K562 (cell line): ENCODE results near the gene GPR4. TPM values are rescaled to one million over a fixed set of nuclear protein-coding genes. Genes with fewer than 3 reads are reported as not detected.
A peak's percentile ranks its signal among the peaks of the same experiment; 100 is the strongest.

Source experiments
- ATAC-seq: fragments of 200-7000 bp; cut with Tn5 transposase; 3 replicates; pipeline ENCODE4 v1.9.1; 2020; ENCODE audit warnings: moderate library complexity
- BruUV-seq: library from RNA; stranded (reverse); fragments of 400-500 nt; replicated peaks from 2 replicates; lab custom pipeline; 2021; lab: Mats Ljungman, UMichigan
- CTCF ChIA-PET: fragments of 300-600 bp; formaldehyde crosslinking; extraction: SDS; loops from one replicate; lab custom pipeline; 2021; ENCODE audit warnings: low intra/inter-chr PET ratio; lab: Yijun Ruan, JAX
- POLR2A ChIA-PET: fragments of 300-600, 350-650 bp; sonication (Branson Sonifier 250); formaldehyde crosslinking; extraction: SDS; loops from one replicate; lab custom pipeline; 2021; ENCODE audit warnings: antibody characterized with exemption, inconsistent platforms; lab: Yijun Ruan, JAX
- DNase-seq, 4 experiments: peaks; one replicate each; pipeline versions ENCODE4 v3.0.0 to v3.0.0-alpha.2; 2011 to 2018; ENCODE audit warnings: low spot score in 3 of 4, mixed read lengths in 3 of 4; ENCODE audit errors: extremely low read depth in 1 of 4
- FAIRE-seq: peaks from 2 replicates; lab custom pipeline; 2011; peaks lifted over from hg19 to GRCh38; lab: Jason Lieb, UNC
- H2AFZ ChIP-seq: 2 replicates; pipeline ENCODE4 v1.6.0; 2011; ENCODE audit warnings: low read depth, low read length, control low read depth, inconsistent platforms
- H3K27ac ChIP-seq: fragments of 200-600 bp; 3 replicates; pipeline ENCODE4 v1.8.0; 2011; ENCODE audit warnings: low read depth, mild to moderate bottlenecking, control low read depth, inconsistent platforms, low read length, moderate library complexity, mixed read lengths; ENCODE audit errors: extremely low read depth
- H3K27me3 ChIP-seq, 2 experiments: fragments of 300-600 bp in 1 of 2; 2 replicates in 1 of 2; 3 replicates in 1 of 2; pipeline versions ENCODE4 v1.6.0 to v1.8.0; 2011; ENCODE audit warnings: inconsistent platforms in 2 of 2, low read length in 2 of 2, mild to moderate bottlenecking in 1 of 2, mixed read lengths in 1 of 2, moderate library complexity in 1 of 2; ENCODE audit not compliant: control insufficient read depth in 2 of 2, insufficient read depth in 2 of 2
- H3K36me3 ChIP-seq: fragments of 300-600 bp; 3 replicates; pipeline ENCODE4 v1.8.0; 2011; ENCODE audit warnings: mild to moderate bottlenecking, low read length, inconsistent platforms; ENCODE audit not compliant: control insufficient read depth, insufficient read depth
- H3K4me1 ChIP-seq, 2 experiments: fragments of 200-600 bp in 1 of 2; replicated peaks in 1 of 2; 2 replicates in 1 of 2; 3 replicates in 1 of 2; pipeline versions ENCODE4 v1.5.1 to v1.8.0; 2011; ENCODE audit warnings: inconsistent platforms in 2 of 2, low read length in 2 of 2, mild to moderate bottlenecking in 1 of 2, mixed read lengths in 1 of 2, moderate library complexity in 1 of 2; ENCODE audit not compliant: control insufficient read depth in 2 of 2, insufficient read depth in 2 of 2
- H3K4me2 ChIP-seq: 2 replicates; pipeline ENCODE4 v1.6.1; 2011; ENCODE audit warnings: low read length, control low read depth, inconsistent platforms, mixed read lengths; ENCODE audit not compliant: insufficient read depth
- H3K4me3 ChIP-seq: fragments of 200-600 bp; sonication (generic), shearing (Covaris generic); 2 replicates; pipeline ENCODE4 v1.5.1; 2016; ENCODE audit warnings: control low read depth, inconsistent platforms
- H3K79me2 ChIP-seq: fragments of 200-600 bp; 3 replicates; pipeline ENCODE4 v1.8.0; 2011; ENCODE audit warnings: low read length, inconsistent platforms; ENCODE audit not compliant: control insufficient read depth, insufficient read depth
- H3K9ac ChIP-seq, 2 experiments: 2 replicates each; pipeline versions ENCODE4 v1.6.0 to v1.6.1; 2011; ENCODE audit warnings: low read depth in 2 of 2, low read length in 2 of 2, control low read depth in 1 of 2, inconsistent platforms in 1 of 2, mild to moderate bottlenecking in 1 of 2, mixed read lengths in 1 of 2; ENCODE audit not compliant: insufficient read depth in 1 of 2
- H3K9me1 ChIP-seq: one replicate; pipeline ENCODE4 v1.6.0; 2011; ENCODE audit warnings: inconsistent platforms, mild to moderate bottlenecking, low read length, moderate library complexity; ENCODE audit not compliant: control insufficient read depth, insufficient read depth
- H3K9me3 ChIP-seq: replicated peaks from 2 replicates; pipeline ENCODE4 v1.5.1; 2011; ENCODE audit warnings: low read depth, low read length, inconsistent platforms; ENCODE audit not compliant: control insufficient read depth, insufficient read depth
- H4K20me1 ChIP-seq: replicated peaks from 2 replicates; pipeline ENCODE4 v1.6.1; 2011; ENCODE audit warnings: low read length, inconsistent platforms, mixed read lengths; ENCODE audit not compliant: control insufficient read depth, insufficient read depth
- CBFA2T2 ChIP-seq: fragments of 450-650 bp; conservative IDR thresholded peaks from 2 replicates; pipeline ENCODE4 v1.6.1; 2017; ENCODE audit warnings: mild to moderate bottlenecking
- CCNT2 ChIP-seq: IDR thresholded peaks from 2 replicates; pipeline ENCODE4 v1.6.1; 2011; ENCODE audit warnings: borderline replicate concordance, low read depth, mild to moderate bottlenecking, moderate library complexity, mixed read lengths, low read length; ENCODE audit not compliant: insufficient read length; ENCODE audit errors: extremely low read depth
- EZH2 ChIP-seq: IDR thresholded peaks from 2 replicates; pipeline ENCODE4 v1.6.1; 2012; ENCODE audit warnings: low read depth, mild to moderate bottlenecking, inconsistent platforms, low read length, borderline replicate concordance
- FOSL1 ChIP-seq: fragments of 200-800 bp; sonication (Bioruptor generic); conservative IDR thresholded peaks from 2 replicates; pipeline ENCODE4 v1.6.1; 2016; ENCODE audit warnings: missing genetic modification characterization, missing compliant biosample characterization
- GATAD2B ChIP-seq: fragments of 450-650 bp; IDR thresholded peaks from 2 replicates; pipeline ENCODE4 v1.6.1; 2017; ENCODE audit warnings: mild to moderate bottlenecking, borderline replicate concordance
- HDGF ChIP-seq: fragments of 450-650 bp; IDR thresholded peaks from 2 replicates; pipeline ENCODE4 v1.6.1; 2016
- KLF13 ChIP-seq: fragments of 450-650 bp; IDR thresholded peaks from 2 replicates; pipeline ENCODE4 v1.6.1; 2016; ENCODE audit warnings: missing genetic modification characterization, low read depth, mild to moderate bottlenecking, missing compliant biosample characterization, moderate library complexity, borderline replicate concordance
- KLF6 ChIP-seq: fragments of 250-450 bp; sonication (Bioruptor Pico); IDR thresholded peaks from 2 replicates; pipeline ENCODE4 v1.4.0; 2020; ENCODE audit warnings: mild to moderate bottlenecking, moderate library complexity, borderline replicate concordance
- MTA1 ChIP-seq: fragments of 450-650 bp; IDR thresholded peaks from 2 replicates; pipeline ENCODE4 v1.6.1; 2017; ENCODE audit warnings: borderline replicate concordance
- RFX1 ChIP-seq: fragments of 450-650 bp; IDR thresholded peaks from 2 replicates; pipeline ENCODE4 v1.6.1; 2016; ENCODE audit warnings: mild to moderate bottlenecking, moderate library complexity
- SMAD2 ChIP-seq: fragments of 150-350 bp; IDR thresholded peaks from 2 replicates; pipeline ENCODE4 v1.6.1; 2014; ENCODE audit warnings: low read depth, mild to moderate bottlenecking, low read length
- SNRNP70 ChIP-seq: fragments of 200-400 bp; formaldehyde crosslinking; optimal IDR thresholded peaks from 2 replicates; pipeline ENCODE3; 2017; ENCODE audit warnings: low read depth, low read length
- ZKSCAN1 ChIP-seq: fragments of 150-350 bp; IDR thresholded peaks from 2 replicates; pipeline ENCODE4 v1.6.1; 2016; ENCODE audit warnings: low read depth, low read length
- ZNF23 ChIP-seq: fragments of 250-450 bp; sonication (Bioruptor Pico); IDR thresholded peaks from 2 replicates; pipeline ENCODE4 v1.4.0; 2020; ENCODE audit warnings: mild to moderate bottlenecking
- ZNF766 ChIP-seq: fragments of 200-800 bp; sonication (Bioruptor generic); conservative IDR thresholded peaks from 2 replicates; pipeline ENCODE4 v1.6.1; 2016; ENCODE audit warnings: missing genetic modification characterization, missing compliant biosample characterization
- WGBS: fragments of 100-300 bp; shearing (Covaris generic); methylation state at CpG from one replicate; pipeline ENCODE4 v1.1.6; 2016; ENCODE audit warnings: low coverage, mixed read lengths; ENCODE audit not compliant: insufficient coverage; ENCODE audit errors: missing lambda C conversion rate; 5-methylcytosine and 5-hydroxymethylcytosine counted together
- in situ Hi-C: fragments of 300-500 bp; cut with MboI; formaldehyde crosslinking; loops from 4 replicates; pipeline ENCODE4 v1.15.0; 2018; ENCODE audit warnings: inconsistent platforms, mixed read lengths
- intact Hi-C: fragments of 100-400 bp; cut with micrococcal nuclease; formaldehyde crosslinking; loops from 2 replicates; pipeline ENCODE4 v1.14.2; 2022
- polyA plus RNA-seq, 8 experiments: library from polyadenylated mRNA; depleted of rRNA in 4 of 8; stranded (reverse) in 5 of 8; unstranded in 3 of 8; fragments of >200 nt; fragmentation: Nextera tagmentation in 2 of 8; fragmentation: Illumina TruSeq in 1 of 8; extraction: Ambion mirVana in 2 of 8; extraction: Trizol in 1 of 8; gene quantifications; 2 replicates each; pipeline versions ENCODE4 v1.2.1 to v1.2.3, GENCODE V29; 2011 to 2014; ENCODE audit warnings: inconsistent platforms in 1 of 8, missing spikeins in 1 of 8
- total RNA-seq, 7 experiments: library from RNA; depleted of rRNA in 6 of 7; stranded (reverse); fragments of >200 nt in 6 of 7; fragmentation: Illumina TruSeq in 2 of 7; extraction: Trizol in 2 of 7; gene quantifications; 2 replicates each; pipeline versions ENCODE4 v1.2.1 to v1.2.3, GENCODE V29; 2011 to 2021; ENCODE audit warnings: low replicate concordance in 1 of 7
- TF ChIP-seq, protein P1 (sequence below): fragments of 250-450 bp; sonication (Bioruptor Pico); IDR thresholded peaks from 2 replicates; pipeline ENCODE4 v1.5.0; 2020; ENCODE audit warnings: mild to moderate bottlenecking, borderline replicate concordance
- TF ChIP-seq, protein P2 (sequence below), 2 experiments: IDR thresholded peaks; 2 replicates each; pipeline ENCODE4 v1.6.1; 2012; ENCODE audit warnings: improper control_type of control experiment in 2 of 2, low read depth in 2 of 2, low read length in 2 of 2, borderline replicate concordance in 1 of 2

Gene GPR4
- total and polyA plus RNA-seq, 9 of the 15 experiments (the other 6 are each of a cell fraction or from before 2014, with no cell fraction given), result 0.03 to 0.09 (median 0.04) TPM; not detected in 5

DNA sequence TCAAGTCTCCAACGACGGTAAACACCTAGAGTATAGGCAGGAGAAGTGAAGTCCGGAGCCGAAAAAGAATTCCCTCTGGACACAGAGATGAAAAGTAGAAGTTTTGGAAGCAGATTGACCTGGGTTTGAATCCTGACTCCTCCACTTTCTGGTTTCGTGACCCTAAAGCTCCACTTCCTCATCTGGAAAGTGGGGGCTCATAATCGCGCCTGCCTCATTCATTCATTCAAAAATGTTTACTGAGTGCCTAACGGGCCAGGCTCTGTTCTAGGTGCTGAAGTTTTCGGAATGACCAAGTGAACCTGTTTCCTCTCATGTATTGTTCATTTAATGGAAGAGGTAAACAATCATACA, 44.3 kb upstream of the GPR4 start (continued):
- no peak for TF ChIP-seq SMAD2
- no peak for TF ChIP-seq EZH2
- TF ChIP-seq RFX1, result no peak
- TF ChIP-seq MTA1, result 0 out of 2 replicates have a peak, but pooled peaks have one; percentile 6
- no peak for TF ChIP-seq CBFA2T2
- TF ChIP-seq CCNT2, result no peak
- no peak for TF ChIP-seq KLF6

DNA sequence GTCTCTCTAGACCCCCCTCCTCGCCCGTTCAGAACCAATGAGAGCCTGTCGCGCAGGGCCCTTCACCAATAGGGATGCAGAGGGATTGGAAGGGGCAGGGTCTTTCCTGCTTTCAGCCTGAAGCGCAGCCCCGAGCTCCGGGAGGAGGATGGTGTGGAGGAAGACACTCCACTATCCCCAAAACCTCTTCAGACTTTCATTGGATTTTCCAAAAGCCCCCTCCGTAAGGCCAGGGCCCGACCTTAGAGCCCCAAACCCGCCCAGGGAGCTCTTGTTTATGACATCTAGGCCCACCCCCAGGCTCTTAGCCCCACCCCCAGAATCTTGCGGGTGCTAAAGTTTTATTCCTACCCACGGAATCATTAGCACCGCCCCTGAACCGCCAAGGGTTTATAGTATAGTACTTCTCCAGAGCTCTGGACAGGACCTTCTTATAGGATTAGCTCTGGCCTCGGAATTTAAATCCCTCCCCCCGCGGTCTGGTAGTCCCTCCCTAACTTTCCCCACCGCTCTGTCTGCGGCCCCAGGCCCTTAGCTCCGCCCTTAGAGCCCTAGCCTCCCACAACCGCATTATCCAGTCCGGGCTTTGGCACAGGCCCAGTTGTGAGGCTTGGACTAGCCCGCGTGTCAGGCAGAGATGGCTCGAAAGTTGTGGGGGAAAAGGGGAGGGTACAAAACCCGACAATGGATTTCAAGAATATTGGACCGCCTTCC, 43.8 kb upstream of the GPR4 start:
- H3K4me1 ChIP-seq, result peaks cover 15 to 43% of the 10 kb centered on the region in 2 experiments; a peak in 4 of 5 replicates
- in situ Hi-C loops, result no loop called here
- no peaks in the 10 kb centered on the region for H3K79me2 ChIP-seq
- H3K9me1 ChIP-seq, result no peaks in the 10 kb centered on the region
- ATAC-seq (peak; percentile 81), FAIRE-seq (peak; percentile 96), DNase-seq (peak; percentile 90 to 98 (median 95))
- POLR2A ChIA-PET, result interaction anchor here (0.6 to 1.4 kb wide), 8 partner anchors 21 to 178 kb away, joined by 3 to 12 read pairs (median 4); partner anchors contain the start of genes FOSB, GIPR and SIX5
- no peaks in the 10 kb centered on the region for H4K20me1 ChIP-seq
- peak overlapping the region; percentile 41 for H3K4me3 ChIP-seq
- H3K27ac ChIP-seq, result peak overlapping the region; percentile 68
- no peaks in the 10 kb centered on the region for H3K9me3 ChIP-seq
- under 1% methylated on average over 19 of the region's 27 CpGs for WGBS
- CTCF ChIA-PET, result no interaction called here
- no peaks in the 10 kb centered on the region for H3K27me3 ChIP-seq
- H3K36me3 ChIP-seq, result no peaks in the 10 kb centered on the region
- H3K9ac ChIP-seq, result peak overlapping the region; percentile 53 to 73; a peak in 3 of 4 replicates
- BruUV-seq, result no TSS peak
- intact Hi-C loops, result no loop called here
- H2AFZ ChIP-seq, result peak overlapping the region; percentile 93
- H3K4me2 ChIP-seq, result peak overlapping the region; percentile 79
- peak; percentile 10; the same call in 1 of the 2 replicates for TF ChIP-seq GATAD2B
- TF ChIP-seq KLF13 (tag), result no peak
- no peak for TF ChIP-seq ZNF766 (CRISPR knock-in tag)
- TF ChIP-seq, protein P1, sequence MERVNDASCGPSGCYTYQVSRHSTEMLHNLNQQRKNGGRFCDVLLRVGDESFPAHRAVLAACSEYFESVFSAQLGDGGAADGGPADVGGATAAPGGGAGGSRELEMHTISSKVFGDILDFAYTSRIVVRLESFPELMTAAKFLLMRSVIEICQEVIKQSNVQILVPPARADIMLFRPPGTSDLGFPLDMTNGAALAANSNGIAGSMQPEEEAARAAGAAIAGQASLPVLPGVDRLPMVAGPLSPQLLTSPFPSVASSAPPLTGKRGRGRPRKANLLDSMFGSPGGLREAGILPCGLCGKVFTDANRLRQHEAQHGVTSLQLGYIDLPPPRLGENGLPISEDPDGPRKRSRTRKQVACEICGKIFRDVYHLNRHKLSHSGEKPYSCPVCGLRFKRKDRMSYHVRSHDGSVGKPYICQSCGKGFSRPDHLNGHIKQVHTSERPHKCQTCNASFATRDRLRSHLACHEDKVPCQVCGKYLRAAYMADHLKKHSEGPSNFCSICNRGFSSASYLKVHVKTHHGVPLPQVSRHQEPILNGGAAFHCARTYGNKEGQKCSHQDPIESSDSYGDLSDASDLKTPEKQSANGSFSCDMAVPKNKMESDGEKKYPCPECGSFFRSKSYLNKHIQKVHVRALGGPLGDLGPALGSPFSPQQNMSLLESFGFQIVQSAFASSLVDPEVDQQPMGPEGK (CRISPR knock-in tag), result no peak
- TF ChIP-seq HDGF, result no peak
- no peak for TF ChIP-seq SNRNP70
- no peak; the same call in 1 of the 2 replicates for TF ChIP-seq FOSL1 (tag)
- TF ChIP-seq ZNF23, result no peak
- peak; percentile 64; the same call in 1 of the 2 replicates for TF ChIP-seq ZKSCAN1
- TF ChIP-seq, protein P2, sequence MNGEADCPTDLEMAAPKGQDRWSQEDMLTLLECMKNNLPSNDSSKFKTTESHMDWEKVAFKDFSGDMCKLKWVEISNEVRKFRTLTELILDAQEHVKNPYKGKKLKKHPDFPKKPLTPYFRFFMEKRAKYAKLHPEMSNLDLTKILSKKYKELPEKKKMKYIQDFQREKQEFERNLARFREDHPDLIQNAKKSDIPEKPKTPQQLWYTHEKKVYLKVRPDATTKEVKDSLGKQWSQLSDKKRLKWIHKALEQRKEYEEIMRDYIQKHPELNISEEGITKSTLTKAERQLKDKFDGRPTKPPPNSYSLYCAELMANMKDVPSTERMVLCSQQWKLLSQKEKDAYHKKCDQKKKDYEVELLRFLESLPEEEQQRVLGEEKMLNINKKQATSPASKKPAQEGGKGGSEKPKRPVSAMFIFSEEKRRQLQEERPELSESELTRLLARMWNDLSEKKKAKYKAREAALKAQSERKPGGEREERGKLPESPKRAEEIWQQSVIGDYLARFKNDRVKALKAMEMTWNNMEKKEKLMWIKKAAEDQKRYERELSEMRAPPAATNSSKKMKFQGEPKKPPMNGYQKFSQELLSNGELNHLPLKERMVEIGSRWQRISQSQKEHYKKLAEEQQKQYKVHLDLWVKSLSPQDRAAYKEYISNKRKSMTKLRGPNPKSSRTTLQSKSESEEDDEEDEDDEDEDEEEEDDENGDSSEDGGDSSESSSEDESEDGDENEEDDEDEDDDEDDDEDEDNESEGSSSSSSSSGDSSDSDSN (IDR thresholded peaks at IDR 0.05; ENCODE audit: borderline replicate concordance in 1 of 2, low read depth in 2 of 2, low read length in 2 of 2), result 0 out of 4 replicates have a peak, but pooled peaks of 1 of the 2 experiments have one; percentile 32
